OCI-M1 (cell line): ENCODE measurements around the gene ELOVL6.
A peak's percentile ranks its signal among the peaks of the same experiment; 100 is the strongest.
"Not testable (repeated sequence)": the region's sequence is repeated elsewhere in the genome, so short reads cannot be mapped to it uniquely, and the experiment has no call there.

Experiments used
- DNase-seq: peaks from one replicate; lab custom pipeline; 2025; lab: John Stamatoyannopoulos, UW

The ELOVL6 gene

DNA sequence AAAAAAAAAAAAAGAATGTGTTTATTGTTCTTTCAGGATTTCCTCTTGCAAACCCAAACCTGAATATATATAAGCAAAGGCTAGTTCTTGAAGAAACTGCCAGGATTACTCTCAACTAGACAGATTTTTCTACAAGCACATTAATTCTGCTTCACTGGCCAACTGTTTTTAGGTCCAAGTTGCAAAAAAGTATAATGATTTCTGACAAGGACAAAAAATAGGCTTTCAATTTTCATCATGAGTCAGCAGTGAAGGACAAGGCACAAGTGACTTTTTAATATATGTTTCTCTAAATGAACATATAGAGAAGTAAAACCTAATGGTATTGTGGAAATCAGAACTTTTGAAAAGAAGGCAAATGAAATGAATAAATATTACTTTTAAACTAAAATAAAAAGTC, 73.7 kb downstream of the ELOVL6 start:
- peak; percentile 19 for DNase-seq

GRCh38 chr4:110122201-110122600, 76.2 kb downstream of the ELOVL6 start:
- DNase-seq = no peak

DNA sequence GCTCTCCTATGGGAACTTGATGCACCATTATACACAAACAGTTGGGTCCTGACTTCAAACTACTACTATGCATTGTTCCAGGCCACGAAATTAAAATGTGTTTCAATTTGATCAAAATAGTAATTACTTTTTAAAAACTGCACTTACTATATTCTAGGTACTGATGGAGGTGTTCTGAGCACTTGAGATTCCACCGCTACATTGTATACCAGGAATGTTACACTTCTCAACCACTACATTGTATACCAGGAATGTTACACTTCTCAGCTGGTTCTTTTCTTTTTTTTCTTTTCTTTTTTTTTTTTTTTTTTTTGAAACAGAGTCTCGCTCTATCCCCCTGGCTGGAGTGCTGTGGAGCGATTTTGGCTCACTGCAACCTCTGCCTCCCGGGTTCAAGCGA, 77.9 kb downstream of the ELOVL6 start:
- DNase-seq = no peak

DNA sequence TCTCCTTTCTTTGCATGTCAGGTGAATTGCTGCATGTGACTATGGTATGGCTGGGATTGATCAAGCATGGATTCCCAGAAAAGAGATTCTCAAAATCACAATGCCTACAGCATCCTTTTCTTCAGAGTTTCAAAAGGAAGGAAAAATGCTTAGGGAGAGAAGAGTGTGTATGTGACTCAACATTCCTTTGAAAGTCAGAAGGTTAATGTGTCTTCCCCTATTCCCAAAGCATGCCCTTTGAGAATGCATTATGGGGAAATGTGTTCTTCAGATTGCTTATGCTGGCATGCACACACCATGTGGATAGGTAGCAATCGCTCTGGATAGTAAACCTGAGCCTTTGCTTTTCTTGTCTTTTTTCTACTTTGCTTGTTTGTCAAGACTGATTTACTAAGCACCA, 78.5 kb downstream of the ELOVL6 start:
- no peak for DNase-seq

GRCh38 chr4:110119337-110119736, 79.1 kb downstream of the ELOVL6 start:
- DNase-seq = peak; percentile 86

- no peak for DNase-seq
Observed at GRCh38 chr4:110112056-110112455, 86.4 kb downstream of the ELOVL6 start.

- no peak for DNase-seq
Observed at GRCh38 chr4:110109455-110109854, 89.0 kb downstream of the ELOVL6 start.

DNA sequence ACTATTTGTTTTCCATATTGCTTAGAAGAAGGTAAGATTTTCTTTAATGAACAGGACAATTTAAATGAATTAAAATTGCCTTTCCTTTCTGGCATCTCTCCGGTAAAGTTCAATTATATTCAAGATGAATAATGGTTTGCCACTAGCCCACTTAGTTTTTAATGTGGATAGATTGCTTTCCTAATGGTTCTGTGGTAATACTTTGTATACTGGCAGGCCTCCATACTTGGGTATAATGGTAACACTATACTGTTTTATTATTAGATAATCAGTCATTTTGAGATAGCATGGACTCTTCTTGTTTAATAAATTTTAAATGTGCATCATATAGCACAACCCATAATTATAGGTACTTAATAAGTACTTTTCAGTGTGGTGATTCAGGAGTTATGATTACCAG, 89.5 kb downstream of the ELOVL6 start:
- no peak for DNase-seq

DNA sequence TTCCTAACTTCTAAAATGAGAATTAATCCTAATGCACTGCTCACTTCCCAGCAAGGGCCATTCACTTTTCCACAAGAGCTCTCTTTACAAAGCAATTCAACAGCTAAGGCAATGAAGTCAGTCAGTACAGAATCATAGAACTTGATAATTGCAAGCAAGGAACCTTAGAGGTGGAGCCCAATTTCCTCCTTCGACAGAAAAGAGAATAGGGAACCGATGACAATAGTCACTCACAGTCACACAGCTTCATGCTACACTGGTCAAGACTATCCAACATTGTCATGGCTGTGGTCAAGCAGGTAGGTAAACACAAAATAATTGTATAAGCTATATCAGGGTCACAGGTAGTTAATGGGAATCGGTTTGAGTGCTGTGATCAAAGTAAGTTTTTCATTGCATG, 90.0 kb downstream of the ELOVL6 start:
- peak; percentile 20 for DNase-seq

DNA sequence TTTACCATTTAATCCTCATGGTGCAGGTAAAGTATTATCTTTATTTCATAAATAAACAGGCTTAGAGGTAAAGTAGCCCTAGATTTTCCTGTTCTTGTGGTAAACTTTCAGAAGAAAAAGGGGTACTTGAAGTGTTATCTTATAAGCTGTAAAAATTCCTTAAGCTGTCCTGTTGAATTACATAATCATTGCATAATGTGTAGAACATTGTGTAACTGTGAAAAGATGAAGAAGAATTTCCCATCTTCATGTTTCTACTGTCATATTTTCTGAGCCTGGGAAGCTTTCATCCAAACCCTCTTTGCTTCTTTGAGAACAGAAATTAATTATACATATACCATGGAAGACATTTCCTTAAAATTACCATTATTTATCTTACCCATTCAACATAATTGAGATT, 90.5 kb downstream of the ELOVL6 start:
- peak; percentile 64 for DNase-seq

- no peak for DNase-seq
Observed at GRCh38 chr4:110106931-110107296, 91.5 kb downstream of the ELOVL6 start.

GRCh38 chr4:110104661-110105060, 93.8 kb downstream of the ELOVL6 start:
- no peak for DNase-seq

DNA sequence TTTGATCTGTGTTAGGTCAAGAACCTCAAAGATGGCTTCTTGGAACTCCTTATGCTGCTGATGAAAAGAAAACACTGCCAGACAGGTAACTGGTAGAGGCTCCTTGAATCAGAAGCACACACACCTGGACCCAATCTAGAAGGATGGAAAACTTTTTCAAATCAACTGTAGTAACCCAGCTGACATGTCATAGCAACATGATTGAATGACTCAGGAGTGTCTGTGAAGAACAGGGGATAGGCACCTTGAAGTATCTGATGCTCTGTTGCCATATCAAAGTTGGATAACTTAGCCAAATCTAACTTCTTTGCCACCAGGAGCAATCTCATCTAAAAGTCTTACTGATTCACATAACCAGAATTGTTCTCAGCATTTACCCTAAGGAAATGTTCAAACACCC, 98.8 kb downstream of the ELOVL6 start:
- no peak for DNase-seq

DNA sequence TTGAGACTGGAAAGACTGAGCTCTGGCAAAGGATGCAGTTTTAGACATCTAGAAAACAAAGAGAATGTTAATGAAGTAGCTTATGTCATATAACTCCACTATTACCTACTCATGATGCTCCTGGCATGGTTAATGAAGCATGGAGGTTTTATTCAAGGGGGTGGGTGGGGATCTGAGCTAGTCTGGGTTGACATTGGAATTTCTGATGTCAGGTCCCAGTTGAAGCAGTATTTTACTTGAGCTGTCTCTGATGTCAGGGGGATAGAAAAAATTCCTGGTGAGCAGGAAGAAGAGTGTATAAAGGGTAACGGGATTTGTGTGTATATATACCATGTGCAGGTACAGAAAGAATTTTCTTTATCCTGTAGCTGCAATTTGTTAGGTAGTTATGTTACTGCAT, 102.0 kb downstream of the ELOVL6 start:
- DNase-seq = no peak

DNA sequence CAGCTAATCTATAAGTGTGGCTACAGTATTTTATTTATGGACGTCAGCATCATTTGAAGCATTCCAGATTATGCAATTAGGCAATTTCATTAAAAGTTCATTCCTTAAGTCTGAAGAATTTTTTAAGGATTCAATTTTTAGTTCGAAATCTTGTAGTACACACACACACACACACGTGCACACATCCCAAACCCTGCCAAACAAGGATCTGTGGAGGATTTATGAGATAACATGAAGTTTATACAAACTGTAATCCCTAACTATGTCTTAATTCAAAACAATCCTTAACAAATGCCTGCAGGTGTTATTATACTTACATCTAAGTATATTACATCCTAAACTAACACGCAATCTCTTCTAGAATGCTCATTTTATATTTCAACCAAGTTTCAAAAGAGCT, 105.8 kb downstream of the ELOVL6 start:
- DNase-seq = no peak

GRCh38 chr4:110091434-110092140, 106.8 kb downstream of the ELOVL6 start:
- DNase-seq = no peak

DNA sequence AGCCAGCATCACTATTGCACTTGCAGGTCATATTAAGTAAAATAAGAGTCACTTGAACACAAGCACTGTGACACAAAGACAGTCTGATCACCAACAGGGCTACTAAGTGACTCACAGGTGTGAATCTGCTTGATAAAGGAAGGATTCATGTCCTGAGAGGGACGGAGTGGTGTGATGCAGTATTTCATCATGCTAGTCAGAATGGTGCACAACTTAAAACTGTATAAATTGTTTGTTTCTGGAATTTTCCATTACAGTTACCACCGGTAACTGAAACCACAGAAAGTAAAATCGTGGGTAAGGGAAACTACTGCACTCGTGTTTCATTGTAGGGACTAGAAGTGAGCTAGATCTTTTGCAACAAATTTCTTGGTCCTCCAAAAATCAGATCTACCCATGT, 109.7 kb downstream of the ELOVL6 start:
- peak; percentile 72 for DNase-seq

- no peak for DNase-seq
Observed at GRCh38 chr4:110087070-110087708, 111.2 kb downstream of the ELOVL6 start.

- DNase-seq = peak; percentile 60
Observed at GRCh38 chr4:110085131-110085530, 113.3 kb downstream of the ELOVL6 start.

DNA sequence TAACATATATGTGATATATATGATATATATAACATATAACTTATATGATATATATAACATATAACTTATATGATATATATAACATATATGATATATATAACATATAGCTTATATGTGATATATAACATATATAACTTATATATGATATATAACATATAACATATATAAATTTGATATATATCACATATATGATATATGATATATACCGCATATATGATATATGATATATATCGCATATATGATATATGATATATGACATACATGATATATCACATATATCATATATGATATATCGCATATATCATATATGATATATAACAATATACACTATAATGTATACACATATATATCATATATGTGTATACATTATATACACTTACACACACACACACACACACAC, 114.3 kb downstream of the ELOVL6 start:
- no peak for DNase-seq

GRCh38 chr4:110078148-110078547, 120.3 kb downstream of the ELOVL6 start:
- DNase-seq = not testable (repeated sequence)

DNA sequence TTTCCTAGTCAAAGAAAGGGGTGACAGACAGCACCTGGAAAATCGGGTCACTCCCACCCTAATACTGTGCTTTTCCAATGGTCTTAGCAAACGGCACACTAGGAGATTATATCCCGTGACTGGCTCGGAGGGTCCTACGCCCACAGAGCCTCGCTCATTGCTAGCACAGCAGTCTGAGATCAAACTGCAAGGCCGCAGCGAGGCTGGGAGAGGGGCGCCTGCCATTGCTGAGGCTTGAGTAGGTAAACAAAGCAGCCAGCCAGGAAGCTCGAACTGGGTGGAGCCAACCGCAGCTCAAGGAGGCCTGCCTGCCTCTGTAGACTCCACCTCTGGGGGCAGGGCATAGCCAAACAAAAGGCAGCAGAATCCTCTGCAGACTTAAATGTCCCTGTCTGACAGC, 121.6 kb downstream of the ELOVL6 start:
- DNase-seq = not testable (repeated sequence)

DNA sequence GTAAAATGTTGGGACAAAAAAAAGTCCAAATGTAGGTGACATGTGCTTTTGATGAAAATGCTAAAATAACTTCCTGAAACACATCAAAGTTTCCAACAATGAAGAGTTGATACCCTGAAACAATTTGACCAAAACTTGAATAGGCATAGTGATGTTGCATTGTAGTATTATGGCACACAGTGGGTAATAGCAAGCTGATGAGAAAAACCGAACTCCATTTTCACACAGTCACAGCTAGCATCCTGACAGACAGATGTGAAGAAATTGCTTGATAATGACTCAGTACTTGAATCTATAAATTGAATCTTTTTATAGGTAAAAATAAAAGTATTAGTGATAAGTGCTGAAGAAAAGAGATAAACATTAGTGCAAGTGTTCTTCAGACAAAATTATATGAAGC, 122.5 kb downstream of the ELOVL6 start:
- DNase-seq = no peak
